ENCODE data around the gene TAPT1.

DNA sequence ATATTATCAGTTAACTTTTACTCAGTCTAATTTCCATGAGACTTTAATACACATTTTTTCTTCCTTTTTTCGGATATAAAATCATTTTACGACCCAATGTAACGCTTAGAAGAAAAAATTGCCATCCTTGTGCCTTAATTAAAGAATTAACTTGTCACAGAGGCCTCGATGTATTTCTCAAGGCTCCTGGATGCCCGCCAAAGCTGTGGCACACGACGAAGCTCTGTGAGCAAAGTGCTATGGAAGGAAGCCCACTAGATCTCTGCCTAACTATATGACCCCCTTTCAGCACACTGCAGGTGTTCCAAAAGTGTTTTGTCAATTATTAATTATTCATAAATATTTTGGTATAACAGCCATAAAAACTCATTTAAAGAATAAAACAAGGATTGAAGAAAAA, 54.4 kb downstream of the TAPT1 start:
- TF ChIP-seq POLR2A (IDR thresholded peaks at IDR 0.05; ENCODE audit: low read depth, low read length) (no peak), POLR2AphosphoS5 (IDR thresholded peaks at IDR 0.05; ENCODE audit: low read depth, low read length) (no peak), TAF1 (IDR thresholded peaks at IDR 0.05; ENCODE audit: borderline replicate concordance, low read depth, low read length) (no peak)

Measured in GM12892 (cell line).